ENCODE measurements around the gene SPECC1L.

SPECC1L gene

DNA sequence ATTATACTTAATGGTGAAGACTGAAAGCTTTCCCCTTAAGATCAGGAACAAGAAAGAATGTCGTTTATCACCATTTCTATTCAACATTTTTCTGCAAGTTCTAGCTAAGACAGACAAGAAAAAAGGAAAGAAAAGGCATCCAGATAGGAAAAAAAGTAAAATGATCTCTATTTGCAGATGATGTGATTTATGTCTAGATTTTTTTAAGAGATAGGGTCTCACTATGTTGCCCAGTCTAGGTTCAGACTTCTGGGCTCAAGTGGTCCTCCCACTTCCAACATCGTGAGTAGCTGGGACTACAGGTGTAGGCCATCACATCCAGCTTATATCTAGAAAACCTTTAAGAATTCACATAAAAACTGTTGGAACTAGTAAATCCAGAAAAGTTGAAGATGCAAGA is 105.4 kb downstream of the SPECC1L start:
- no peak for DNase-seq

DNA sequence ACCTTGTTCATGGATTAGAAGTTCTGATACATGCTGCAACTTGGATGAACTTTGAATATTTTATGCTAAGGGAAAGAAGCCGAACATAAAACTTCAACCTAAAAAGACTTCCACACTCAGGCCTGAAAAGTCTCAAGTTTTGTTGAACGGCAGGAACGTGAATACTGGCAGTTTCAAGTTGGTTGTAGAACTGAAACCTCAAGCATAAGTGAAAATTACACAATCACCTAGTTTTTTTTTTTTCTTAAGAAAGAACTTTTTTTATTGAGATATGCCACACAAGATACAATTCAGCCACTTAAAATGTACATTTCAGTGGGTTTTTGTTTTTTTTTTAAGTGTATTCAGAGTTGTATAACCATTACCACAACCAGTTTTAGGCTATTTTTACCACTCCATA is 106.0 kb downstream of the SPECC1L start:
- no peak for DNase-seq

DNA sequence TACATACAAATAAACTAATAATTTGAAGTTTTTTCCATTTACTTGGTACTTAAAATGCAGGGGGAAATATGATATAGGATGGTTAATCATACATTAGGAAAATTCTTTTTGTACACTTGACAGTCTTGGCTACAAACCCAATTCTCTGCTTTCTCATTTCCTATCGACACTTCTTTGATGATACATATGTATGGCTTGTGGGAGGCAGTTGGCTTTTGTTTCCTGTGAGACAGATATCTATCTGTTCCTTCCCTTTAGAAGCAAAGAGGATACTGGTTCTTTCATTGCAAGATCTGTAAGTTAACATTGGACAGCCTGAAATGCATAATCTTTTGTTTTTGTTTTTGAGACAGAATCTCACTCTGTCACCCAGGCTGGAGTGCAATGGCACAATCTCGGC is 108.9 kb downstream of the SPECC1L start:
- no peak for DNase-seq

DNA sequence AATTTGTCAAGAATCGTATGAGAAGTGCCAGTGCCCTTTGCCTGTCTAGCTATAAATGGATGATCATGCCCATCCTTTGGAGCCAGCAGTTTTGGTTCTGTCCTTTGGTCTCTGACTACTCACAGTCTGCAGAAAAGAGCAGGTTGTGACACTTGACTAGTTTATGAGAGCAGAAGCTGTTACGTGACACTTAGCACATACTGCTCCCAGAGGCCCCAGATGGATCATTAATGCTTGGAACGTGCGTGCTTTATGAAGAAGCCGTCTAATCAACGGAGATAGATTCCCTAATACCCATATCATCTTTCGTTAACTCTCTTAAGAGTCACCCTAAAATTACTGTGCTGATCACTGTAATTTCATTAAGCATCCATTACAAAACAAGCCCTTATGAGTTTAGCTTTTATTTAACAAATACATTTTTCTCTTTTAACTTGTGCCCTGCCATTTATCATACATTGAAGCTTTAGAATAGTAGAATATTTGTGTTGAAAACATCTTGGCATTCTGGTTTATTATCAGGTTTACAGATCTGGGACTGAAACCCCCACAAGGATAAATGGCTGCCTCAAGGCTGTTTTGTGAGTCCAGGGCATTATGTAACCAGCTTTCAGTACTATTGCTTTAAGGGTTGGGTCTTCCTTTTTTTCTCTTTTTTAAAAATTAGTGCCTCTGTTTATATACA is 109.7 kb downstream of the SPECC1L start:
- no peak for DNase-seq

DNA sequence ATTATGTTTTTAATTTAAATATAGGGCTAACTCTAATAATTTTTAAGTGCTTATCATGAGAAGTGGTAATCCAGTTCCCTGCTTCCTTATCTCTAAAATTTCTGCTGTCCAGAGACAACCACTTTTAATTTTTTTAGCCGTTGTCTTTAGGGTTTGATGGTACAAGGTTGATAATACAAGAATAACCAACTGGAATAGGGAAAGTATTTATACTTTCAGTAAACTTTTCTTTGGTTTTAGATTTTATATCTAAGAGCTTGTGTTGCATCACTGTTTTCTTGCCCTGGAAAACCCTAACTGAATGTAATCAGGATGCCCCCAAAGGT is 110.2 kb downstream of the SPECC1L start:
- no peak for DNase-seq

DNA sequence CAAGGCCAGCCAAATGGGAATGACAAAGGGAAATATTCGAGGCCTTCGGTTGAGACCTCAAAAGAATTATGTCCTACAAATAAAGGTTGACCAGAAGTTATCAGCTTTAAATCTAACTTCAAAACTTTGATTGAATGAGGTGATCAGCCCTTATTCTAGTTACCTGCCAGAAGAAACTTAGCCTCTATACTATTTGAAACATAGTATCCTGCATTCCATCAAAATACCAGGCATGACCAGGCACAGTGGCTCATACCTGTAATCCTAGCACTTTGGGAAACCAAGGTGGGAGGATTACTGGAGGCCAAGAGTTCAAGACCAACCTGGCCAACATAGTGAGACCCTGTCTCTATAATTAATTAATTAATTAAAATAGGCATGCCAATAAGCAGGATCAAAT is 112.4 kb downstream of the SPECC1L start:
- no peak for DNase-seq

DNA sequence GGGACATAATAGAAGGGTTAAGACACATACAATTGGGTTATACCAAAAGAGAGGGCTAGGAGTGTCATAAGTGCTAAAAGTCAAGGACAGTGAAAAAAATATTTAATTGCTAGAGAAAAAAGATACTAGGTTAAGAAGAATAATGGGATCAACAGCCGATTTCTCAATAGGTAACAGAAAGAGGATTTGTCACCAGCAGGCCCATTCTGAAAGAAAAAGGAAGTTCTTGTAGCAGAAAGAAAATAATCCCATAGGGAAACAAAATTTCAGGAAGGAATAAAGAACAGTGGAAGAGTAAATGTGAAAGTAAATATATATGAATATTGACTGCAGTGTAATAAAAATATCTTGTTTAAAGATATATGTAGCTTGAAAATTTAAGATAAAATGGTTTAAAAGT is 113.5 kb downstream of the SPECC1L start:
- DNase-seq = no peak

DNA sequence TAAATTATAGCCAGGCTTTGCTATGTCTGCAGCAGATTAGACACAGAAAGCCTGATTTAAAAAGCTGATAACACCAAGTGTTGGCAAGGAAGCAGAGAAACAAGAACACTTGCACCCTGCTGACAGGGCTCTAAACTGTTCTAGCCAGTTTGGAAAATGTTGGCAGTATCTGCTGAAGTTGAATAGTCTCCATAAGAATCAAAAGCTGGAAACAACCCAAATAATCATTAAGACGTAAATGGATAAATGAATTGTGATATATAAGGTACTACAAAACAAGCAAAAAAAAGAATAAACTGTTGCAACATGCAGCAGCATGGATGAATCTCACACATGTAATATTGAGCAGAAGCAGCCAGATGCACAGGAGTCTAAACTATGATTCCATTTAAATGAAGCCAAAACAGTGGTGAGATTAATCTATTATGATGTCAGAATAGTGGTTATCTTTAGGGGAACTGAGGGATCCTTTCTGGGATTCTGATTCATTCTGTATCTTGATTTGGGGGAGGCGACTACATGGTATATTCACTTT is 116.4 kb downstream of the SPECC1L start:
- DNase-seq = no peak

DNA sequence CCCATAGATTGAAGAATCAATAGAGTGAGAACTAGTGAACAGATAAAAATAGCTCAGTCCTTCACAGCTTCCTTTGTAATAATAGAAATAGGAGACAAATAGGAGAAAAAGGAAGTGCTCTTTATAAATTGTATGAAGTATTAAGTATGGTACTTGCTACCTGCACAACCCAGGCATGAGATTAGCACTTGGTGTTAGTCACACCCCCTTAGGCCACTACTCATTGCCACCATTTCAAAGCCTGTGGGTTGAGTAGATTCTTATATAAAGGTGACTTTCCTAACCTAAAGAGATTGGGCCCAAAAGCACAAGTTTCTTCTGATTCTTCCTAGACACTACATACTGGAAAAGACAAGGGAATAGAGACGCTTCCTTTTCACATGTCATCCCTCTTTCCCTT is 119.0 kb downstream of the SPECC1L start:
- no peak for DNase-seq

DNA sequence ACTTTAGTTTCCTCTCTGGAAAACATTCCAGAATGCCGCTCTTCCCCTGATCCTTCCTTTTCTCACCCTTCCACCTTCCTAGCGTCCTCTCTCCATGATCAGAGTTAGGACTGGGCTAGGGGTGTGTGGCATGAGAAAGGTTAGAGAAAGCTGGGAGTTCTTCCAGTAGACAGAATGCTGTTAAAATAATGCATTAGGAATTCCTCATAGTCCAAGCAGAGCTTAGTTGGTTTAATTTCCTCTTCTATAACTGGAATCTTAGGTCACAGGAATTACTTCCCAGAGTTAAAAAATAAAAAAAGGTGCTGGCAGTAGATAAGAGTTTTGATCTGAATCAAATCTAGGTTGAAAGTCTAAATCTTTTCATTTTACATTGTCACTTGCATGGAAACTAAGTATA is 119.5 kb downstream of the SPECC1L start:
- no peak for DNase-seq

DNA sequence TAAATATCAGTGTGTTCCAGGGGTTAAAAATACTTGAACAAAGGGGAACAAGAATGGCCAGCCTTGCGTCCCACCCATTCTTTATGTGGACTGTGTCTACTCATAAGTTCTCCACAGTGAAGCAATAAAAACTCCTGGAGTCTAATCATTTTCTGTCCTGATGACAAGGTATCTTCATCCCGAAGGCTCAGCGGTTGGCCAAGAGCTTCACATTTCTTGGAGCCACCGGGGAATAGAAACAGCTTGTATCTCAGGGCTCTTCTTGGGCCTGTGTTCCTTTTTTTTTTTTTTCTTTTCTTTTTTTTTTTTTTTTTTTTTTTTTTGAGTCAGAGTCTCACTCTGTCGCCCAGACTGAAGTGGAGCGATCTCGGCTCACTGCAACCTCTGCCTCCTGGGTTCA is 119.9 kb downstream of the SPECC1L start:
- DNase-seq = no peak

DNA sequence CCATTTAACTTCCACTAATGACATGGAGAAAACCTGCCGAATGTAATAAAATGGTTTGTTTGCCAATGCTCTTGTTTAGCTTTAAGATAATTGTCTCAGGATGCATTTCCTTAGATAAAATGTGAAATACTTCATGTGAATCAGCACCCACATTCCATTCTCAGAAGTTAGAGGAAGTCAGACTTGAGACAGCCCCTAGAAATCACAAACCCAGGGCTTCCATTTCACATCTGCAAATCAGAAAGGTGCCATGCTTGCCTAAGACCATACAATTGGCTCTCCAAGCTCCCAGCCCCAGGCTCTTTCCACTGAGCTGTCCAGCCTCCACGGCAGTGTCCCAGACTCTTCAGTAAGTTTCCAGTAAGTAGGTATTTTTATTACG is 121.2 kb downstream of the SPECC1L start:
- no peak for DNase-seq

DNA sequence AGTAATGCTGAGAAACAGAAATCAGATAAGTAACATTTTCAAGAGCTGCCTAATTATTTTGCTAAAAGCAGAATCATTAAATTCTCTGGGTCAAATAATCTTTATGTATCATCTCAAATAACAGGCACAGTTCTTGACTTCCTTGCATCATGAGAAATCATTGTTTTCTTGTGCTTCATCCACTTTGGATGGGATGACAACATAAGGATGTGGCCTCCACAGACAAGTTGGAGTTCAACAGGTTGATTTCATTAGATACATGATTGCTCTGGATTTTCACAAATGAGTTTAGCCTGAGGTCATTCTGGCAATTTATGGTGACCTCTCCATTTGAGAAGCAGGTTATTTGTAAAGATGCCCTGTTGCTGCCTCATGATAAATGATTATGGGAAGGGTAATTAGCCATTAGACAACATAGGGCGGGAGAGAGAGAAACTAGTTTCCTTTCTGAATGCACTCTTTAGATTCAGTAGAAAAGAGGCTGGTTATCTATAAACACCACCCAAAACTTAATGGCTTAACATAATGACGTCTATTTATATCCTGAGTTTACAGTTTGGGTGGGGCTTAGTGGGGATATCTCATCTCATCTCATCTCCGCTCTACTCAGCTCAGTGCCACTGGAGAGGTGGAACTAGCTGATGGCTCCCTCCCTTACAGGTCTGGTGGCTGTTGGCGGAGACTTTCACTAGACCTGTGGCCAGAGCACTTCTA is 121.7 kb downstream of the SPECC1L start:
- no peak for DNase-seq

DNA sequence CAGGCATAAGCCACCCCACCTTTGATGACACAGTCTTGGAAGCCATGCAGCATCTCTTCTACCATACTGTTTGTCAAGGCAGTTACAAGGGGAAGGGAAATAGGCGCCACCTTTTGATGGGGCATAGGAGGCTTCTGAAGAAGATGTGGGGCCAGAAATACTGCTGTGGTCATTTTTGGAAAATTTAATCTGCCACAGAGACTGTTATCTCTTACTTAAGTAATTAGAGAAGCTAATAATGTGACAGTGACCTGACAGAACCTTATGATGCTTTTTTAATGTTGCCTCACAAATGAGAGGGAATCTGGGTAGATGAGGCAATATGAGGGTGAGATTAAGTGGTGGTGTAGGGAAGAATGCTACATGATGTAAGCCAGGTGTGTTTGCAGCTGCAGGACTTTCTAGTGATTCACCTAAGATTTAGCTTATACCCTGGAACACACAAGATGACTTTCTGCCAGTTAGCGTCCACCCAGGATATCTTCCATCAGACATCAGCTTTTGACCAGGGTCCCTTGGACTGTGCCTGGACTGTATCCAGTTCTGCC is 122.5 kb downstream of the SPECC1L start:
- DNase-seq = no peak

DNA sequence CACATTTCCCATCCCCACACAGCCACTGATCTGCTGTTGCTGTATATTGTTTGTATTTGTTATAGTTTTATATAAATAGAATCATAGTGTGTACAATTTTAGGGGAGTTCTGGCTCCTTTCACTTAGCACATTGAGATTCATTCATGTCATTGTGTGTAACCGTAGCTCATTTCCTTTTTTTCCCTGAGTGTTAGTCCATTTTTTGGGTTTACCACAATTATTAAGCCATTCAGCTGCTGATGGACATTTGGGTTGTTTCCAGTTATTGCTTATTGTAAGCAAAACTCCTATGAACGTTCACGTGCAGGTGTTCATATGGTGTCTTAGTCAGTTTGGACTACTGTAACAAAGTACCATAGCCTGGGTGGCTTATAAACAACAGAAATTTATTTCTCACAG is 123.2 kb downstream of the SPECC1L start:
- no peak for DNase-seq

DNA sequence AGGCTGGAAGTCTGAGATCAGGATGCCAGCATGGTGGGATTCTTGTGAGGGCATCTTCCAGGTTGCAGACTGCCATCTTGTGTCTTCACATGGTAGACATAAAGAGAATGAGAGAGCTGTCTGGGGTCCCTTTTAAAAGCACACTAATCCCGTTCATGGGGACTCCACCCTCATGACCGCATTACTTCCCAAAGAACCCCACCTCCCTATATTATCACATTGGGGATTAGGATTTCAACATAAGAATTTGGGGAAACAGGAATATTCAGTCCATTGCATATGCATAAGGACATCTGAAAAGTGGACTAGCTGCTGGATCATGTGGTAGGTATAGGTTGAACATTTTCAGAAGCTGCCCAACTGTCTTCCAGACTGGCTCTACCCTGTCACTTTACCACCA is 123.6 kb downstream of the SPECC1L start:
- no peak for DNase-seq

DNA sequence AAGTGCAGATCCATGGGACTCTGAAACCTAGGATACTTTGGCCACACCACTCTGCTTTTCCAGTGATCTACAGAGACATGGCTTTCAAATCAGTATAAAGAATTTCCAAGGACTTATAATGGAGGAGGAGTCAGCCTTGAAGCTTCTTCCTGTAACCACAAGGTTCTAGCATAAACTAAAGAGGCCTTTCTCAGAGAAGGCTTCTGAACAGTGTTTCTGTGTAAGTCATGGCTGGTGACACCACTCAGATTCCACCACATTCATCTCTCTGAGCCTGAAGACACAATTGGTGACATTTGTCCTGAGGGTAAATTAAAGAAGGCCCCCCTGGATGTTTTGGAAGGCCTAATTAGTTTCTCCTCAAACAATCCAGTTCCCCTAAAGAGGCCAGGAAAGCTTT is 127.8 kb downstream of the SPECC1L start:
- DNase-seq = no peak

DNA sequence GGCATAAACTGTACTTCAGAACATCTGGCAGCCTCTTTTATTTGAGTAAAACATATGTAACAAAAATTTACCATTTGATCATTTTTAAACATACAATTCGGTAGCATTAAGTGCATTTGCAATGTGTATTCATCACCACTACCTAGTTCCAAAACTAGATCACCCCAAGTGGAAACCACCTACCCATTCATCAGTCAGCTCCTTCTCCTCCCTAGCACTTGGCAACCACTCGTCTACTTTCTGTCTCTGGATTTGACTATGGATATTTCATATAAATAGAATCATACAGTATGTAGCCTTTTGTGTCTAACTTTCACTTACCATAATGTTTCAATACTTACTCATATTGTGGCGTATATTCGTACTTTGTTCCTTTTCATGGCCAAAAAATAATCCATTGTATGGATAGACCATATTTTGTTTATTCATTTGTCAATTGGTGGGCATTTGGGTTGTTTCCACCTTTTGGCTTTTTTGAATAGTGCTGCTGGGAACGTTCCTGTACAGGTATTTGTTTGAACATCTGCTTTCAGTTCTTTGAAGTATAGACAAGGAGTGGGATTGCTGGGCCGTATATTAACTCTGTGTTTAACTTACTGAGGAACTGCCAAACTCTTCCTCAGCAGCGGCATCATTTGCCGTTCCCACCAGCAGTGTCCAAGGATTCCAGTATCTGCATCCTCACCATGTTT is 129.5 kb downstream of the SPECC1L start:
- DNase-seq = no peak

DNA sequence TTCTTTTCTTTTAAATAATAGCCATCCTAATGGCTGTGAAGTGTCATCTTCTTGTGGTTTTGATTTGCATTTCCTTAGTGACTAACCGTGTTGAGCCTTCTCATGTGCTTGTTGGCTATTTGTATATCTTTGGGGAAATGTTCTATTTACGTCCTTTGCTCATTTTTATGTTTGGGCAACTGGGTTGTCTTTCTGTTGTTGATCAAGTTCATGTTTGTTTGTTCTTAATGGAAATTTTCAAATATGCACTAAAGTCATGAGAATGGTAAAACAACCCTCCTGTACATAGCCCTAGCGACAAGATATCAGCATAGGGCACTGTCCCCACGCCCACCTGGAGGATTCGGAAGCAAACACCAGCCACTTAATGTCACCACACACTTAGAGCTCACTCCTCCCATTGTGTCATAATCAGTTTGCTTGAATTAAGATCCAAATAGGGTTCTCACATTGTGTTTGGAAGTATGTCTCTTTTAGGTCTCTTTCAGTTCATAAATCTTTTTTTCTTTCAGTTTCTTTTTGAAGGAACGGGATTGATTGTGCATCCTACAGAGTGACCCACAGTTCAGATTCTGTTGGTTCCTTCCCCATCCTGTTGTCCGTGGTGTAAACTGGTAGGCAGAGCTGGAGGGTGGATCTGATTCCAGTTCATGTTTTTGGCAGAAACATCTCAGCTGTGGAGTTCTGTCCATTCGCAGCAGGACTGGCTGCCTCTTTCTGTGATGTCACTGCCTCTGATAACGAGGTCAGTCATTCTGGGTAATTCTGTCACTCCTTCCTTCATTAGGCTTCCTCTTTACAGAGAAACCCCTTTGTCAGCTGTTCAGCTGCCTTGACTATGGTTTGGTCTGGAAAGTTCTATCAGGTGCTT is 130.3 kb downstream of the SPECC1L start:
- DNase-seq = no peak

DNA sequence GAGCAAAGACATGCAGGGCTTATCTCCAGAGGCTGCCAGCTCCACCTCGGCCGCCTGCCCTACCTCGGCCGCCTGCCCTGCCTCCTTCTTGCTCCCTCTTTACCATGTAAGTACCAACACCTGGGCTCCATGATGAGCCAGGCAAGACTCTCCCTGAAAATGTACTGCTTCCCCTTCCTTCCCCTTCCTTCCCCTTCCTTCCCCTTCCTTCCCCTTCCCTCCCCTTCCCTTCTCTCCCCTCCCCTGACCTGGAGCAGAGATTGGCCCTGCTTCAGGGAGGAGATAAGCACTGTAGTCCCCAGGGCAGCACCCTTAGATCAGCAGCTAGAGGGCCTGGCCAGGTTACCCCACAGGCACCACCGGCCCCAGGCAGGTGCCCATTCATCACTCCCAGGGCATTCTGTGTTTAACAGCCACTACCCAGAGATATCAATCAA is 131.3 kb downstream of the SPECC1L start:
- DNase-seq = no peak

DNA sequence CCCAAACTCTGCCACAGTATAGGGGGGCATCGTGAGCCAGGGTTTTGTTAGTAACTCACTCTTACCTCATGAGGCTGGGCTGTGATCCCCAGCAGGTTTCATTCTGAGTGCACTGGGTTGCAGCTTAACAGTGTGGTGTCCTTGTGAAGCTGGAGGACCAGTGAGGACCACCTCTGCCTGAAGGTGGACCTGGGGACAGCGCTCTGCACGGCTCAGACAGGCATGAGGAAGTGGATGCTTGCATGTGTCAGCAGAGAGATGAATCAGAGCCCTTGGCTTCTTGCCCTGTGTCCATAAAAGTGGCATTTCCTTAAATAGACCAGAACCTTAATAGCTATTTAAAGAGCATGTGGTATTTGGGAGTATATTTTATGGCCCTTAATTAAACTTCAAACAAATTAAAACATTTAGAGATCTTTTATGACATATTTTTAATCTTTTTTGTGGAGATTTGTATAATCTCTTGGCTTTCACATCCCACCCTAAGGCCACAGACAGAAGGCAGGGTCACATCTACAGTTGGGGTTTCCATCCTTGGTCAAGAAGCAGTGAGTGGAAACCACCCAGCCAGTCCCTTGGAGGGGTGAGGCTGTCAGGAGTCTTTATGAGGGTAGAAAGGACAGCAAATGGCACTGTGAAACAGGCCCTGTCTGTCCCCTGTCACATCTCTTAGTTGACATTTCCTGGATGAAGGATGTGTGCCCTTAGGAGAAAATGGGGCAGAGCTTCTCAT is 132.0 kb downstream of the SPECC1L start:
- DNase-seq = no peak

DNA sequence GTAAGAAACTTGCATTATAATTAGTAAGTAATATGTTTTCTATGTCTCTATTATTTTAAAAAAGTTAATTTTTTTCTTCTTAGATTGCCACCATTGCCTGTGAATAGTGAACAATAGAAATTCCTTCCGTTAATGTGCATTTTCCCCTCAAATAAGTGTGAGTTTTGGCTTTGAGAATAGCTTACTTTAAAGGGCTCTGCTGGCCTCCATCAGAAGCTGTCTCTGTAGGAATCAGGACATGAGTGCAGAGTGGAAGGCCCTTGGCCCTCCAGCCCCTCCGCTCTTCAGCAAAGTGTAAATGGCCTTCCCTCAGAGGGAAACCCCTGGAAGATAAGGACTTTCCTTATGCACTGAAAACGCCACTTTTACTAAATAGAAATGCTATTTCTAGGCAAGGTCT is 132.7 kb downstream of the SPECC1L start:
- no peak for DNase-seq
